ENCODE measurements around the gene DNAJA3.

DNA sequence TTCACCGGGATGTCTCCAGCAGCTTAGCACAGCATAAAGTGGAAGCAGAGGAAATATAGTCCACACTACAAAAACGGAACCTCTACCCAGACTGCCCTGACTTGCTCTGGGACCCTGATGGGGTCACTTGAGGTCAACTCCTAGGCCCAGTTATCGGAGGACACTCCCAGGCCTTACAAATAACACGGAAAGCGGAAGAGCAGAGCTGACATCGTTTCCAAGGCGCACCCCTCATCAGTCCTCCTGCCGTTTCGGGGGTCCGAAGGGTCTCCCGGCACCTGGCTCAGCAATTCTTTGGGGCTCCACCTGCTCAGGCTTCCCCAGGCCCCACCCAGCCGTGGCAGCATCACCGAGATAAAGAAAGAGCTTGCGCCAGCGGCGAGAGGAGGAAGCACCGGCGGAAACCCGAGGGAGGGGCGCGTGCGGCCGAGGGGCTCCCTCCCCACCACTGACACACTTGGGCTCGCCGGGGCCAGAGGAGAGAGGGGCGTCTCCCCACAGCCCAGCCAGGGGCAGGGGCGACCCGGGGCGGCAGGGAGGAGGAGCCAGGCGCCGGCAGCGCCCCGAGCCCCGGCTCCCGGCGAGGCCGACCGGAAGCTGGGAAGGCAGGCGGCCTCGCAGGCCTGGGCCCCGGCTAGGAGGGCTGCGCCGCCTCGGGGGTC, 10.0 kb upstream of the DNAJA3 start:
- TF ChIP-seq, protein P1, sequence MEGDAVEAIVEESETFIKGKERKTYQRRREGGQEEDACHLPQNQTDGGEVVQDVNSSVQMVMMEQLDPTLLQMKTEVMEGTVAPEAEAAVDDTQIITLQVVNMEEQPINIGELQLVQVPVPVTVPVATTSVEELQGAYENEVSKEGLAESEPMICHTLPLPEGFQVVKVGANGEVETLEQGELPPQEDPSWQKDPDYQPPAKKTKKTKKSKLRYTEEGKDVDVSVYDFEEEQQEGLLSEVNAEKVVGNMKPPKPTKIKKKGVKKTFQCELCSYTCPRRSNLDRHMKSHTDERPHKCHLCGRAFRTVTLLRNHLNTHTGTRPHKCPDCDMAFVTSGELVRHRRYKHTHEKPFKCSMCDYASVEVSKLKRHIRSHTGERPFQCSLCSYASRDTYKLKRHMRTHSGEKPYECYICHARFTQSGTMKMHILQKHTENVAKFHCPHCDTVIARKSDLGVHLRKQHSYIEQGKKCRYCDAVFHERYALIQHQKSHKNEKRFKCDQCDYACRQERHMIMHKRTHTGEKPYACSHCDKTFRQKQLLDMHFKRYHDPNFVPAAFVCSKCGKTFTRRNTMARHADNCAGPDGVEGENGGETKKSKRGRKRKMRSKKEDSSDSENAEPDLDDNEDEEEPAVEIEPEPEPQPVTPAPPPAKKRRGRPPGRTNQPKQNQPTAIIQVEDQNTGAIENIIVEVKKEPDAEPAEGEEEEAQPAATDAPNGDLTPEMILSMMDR (IDR thresholded peaks at IDR 0.05) = no peak
- no peak for TF ChIP-seq POLR2AphosphoS5 (IDR thresholded peaks at IDR 0.05)

Measured in suprapubic skin (tissue), 3 donors.